H1 (cell line): ENCODE measurements around the gene SLC25A5. TPM values are rescaled to one million over a fixed set of nuclear protein-coding genes. Genes with fewer than 3 reads are reported as not detected.

Source experiments
- CTCF ChIA-PET: fragments of 300-600 bp; sonication (Branson Sonifier 250); formaldehyde crosslinking; loops from one replicate; lab custom pipeline; 2021; ENCODE audit not compliant: partially characterized antibody; lab: Charles Lee
- POLR2A ChIA-PET: fragments of 300-600 bp; sonication (Branson Sonifier 250); formaldehyde crosslinking; loops from one replicate; lab custom pipeline; 2021; ENCODE audit warnings: inconsistent platforms; ENCODE audit not compliant: partially characterized antibody; lab: Charles Lee
- DNase-seq, 2 experiments: peaks; one replicate each; pipeline versions ENCODE4 v3.0.0 to v3.0.0-alpha.2; 2010 to 2022; ENCODE audit warnings: low spot score in 2 of 2, low read depth in 1 of 2, mixed read lengths in 1 of 2
- FAIRE-seq: peaks from 2 replicates; lab custom pipeline; 2011; peaks lifted over from hg19 to GRCh38; lab: Jason Lieb, UNC
- H2AFZ ChIP-seq: 2 replicates; pipeline ENCODE4 v1.8.1; 2012; ENCODE audit warnings: low read length, inconsistent platforms
- H2AK5ac ChIP-seq: 2 replicates; pipeline ENCODE4 v1.6.1; 2013; ENCODE audit warnings: low read depth, low read length
- H2BK120ac ChIP-seq: replicated peaks from 2 replicates; pipeline ENCODE3; 2013; ENCODE audit warnings: low read depth, low read length, inconsistent platforms
- H2BK12ac ChIP-seq: 2 replicates; pipeline ENCODE4 v1.6.1; 2013; ENCODE audit warnings: low read depth, low read length
- H2BK15ac ChIP-seq: 2 replicates; pipeline ENCODE4 v1.6.1; 2013; ENCODE audit warnings: low read length
- H2BK20ac ChIP-seq: 2 replicates; pipeline ENCODE4 v1.6.1; 2013; ENCODE audit warnings: low read length
- H2BK5ac ChIP-seq: 2 replicates; pipeline ENCODE4 v1.6.1; 2013; ENCODE audit warnings: low read depth, low read length
- H3K14ac ChIP-seq: 2 replicates; pipeline ENCODE4 v1.6.1; 2013; ENCODE audit warnings: inconsistent platforms; ENCODE audit not compliant: insufficient read length
- H3K18ac ChIP-seq: 2 replicates; pipeline ENCODE4 v1.6.1; 2013; ENCODE audit warnings: low read length; ENCODE audit errors: extremely low read depth
- H3K23ac ChIP-seq: 2 replicates; pipeline ENCODE4 v1.6.1; 2013; ENCODE audit warnings: inconsistent platforms; ENCODE audit not compliant: insufficient read length
- H3K23me2 ChIP-seq: 2 replicates; pipeline ENCODE4 v1.6.1; 2013; ENCODE audit warnings: low read depth, low read length
- H3K27ac ChIP-seq: 2 replicates; pipeline ENCODE4 v1.6.1; 2011; ENCODE audit warnings: low read depth, low read length, inconsistent platforms
- H3K27me3 ChIP-seq, 4 experiments: replicated peaks in 1 of 4; 1 replicate in 1 of 4; 2 replicates in 3 of 4; pipeline versions ENCODE4 v1.6.1 to v1.8.1; 2011 to 2013; ENCODE audit warnings: low read length in 3 of 4, mild to moderate bottlenecking in 3 of 4, inconsistent platforms in 2 of 4, mixed read lengths in 2 of 4, moderate library complexity in 1 of 4; ENCODE audit not compliant: control insufficient read depth in 3 of 4, insufficient read depth in 3 of 4; ENCODE audit errors: extremely low read depth in 1 of 4
- H3K36me3 ChIP-seq, 4 experiments: 2 replicates each; pipeline versions ENCODE4 v1.6.1 to v1.8.1; 2011 to 2013; ENCODE audit warnings: mild to moderate bottlenecking in 4 of 4, low read length in 3 of 4, moderate library complexity in 2 of 4, control low read depth in 1 of 4, inconsistent platforms in 1 of 4; ENCODE audit not compliant: insufficient read depth in 4 of 4, control insufficient read depth in 2 of 4
- H3K4ac ChIP-seq: replicated peaks from 2 replicates; pipeline ENCODE3; 2013; ENCODE audit warnings: low read length, low read depth, mixed read lengths, inconsistent platforms; ENCODE audit not compliant: insufficient read length
- H3K4me1 ChIP-seq, 4 experiments: replicated peaks in 1 of 4; 1 replicate in 1 of 4; 2 replicates in 3 of 4; pipeline versions ENCODE4 v1.6.1 to v1.8.1; 2011 to 2013; ENCODE audit warnings: low read length in 3 of 4, inconsistent platforms in 2 of 4, mixed read lengths in 1 of 4; ENCODE audit not compliant: insufficient read depth in 4 of 4, control insufficient read depth in 3 of 4
- H3K4me2 ChIP-seq, 2 experiments: 2 replicates each; pipeline versions ENCODE4 v1.6.1 to v1.8.1; 2011 to 2013; ENCODE audit warnings: low read depth in 2 of 2, low read length in 2 of 2, control low read depth in 1 of 2, inconsistent platforms in 1 of 2, mild to moderate bottlenecking in 1 of 2; ENCODE audit not compliant: insufficient read depth in 1 of 2
- H3K4me3 ChIP-seq, 4 experiments: fragments of 200-600, 300-600 bp in 1 of 4; sonication (generic), shearing (Covaris generic), sonication (Bioruptor Twin) in 1 of 4; 2 replicates each; pipeline versions ENCODE4 v1.5.1 to v1.8.1; 2011 to 2016; ENCODE audit warnings: low read length in 4 of 4, low read depth in 3 of 4, control low read depth in 2 of 4, inconsistent platforms in 2 of 4, mild to moderate bottlenecking in 2 of 4, mixed read lengths in 1 of 4, moderate library complexity in 1 of 4; ENCODE audit not compliant: insufficient read depth in 2 of 4; ENCODE audit errors: extremely low read depth in 1 of 4
- H3K56ac ChIP-seq: replicated peaks from 2 replicates; pipeline ENCODE3; 2013; ENCODE audit warnings: low read depth, mild to moderate bottlenecking, mixed read lengths, low read length, inconsistent platforms; ENCODE audit not compliant: insufficient read length
- H3K79me1 ChIP-seq: 2 replicates; pipeline ENCODE4 v1.6.1; 2013; ENCODE audit warnings: low read depth, low read length, control low read depth
- H3K79me2 ChIP-seq, 2 experiments: 2 replicates each; pipeline versions ENCODE4 v1.6.1 to v1.8.1; 2012 to 2013; ENCODE audit warnings: low read length in 2 of 2, mild to moderate bottlenecking in 2 of 2, inconsistent platforms in 1 of 2; ENCODE audit not compliant: insufficient read depth in 2 of 2, control insufficient read depth in 1 of 2
- H3K9ac ChIP-seq, 4 experiments: replicated peaks in 1 of 4; 1 replicate in 1 of 4; 2 replicates in 3 of 4; pipeline versions ENCODE4 v1.6.1 to v1.8.1; 2011 to 2013; ENCODE audit warnings: low read depth in 3 of 4, low read length in 3 of 4, control low read depth in 2 of 4, mild to moderate bottlenecking in 2 of 4, moderate library complexity in 2 of 4, inconsistent platforms in 1 of 4; ENCODE audit errors: extremely low read depth in 1 of 4
- H3K9me3 ChIP-seq, 2 experiments: 2 replicates each; pipeline versions ENCODE4 v1.6.1 to v1.8.1; 2012 to 2013; ENCODE audit warnings: mild to moderate bottlenecking in 2 of 2, moderate library complexity in 2 of 2, control low read depth in 1 of 2, inconsistent platforms in 1 of 2, low read depth in 1 of 2, low read length in 1 of 2, mixed read lengths in 1 of 2; ENCODE audit not compliant: insufficient read depth in 2 of 2
- H4K20me1 ChIP-seq, 2 experiments: replicated peaks in 1 of 2; 2 replicates each; pipeline versions ENCODE3 to v1.8.1; 2011 to 2013; ENCODE audit warnings: inconsistent platforms in 2 of 2, low read length in 2 of 2, mild to moderate bottlenecking in 1 of 2; ENCODE audit not compliant: insufficient read depth in 2 of 2, control insufficient read depth in 1 of 2
- H4K5ac ChIP-seq: 2 replicates; pipeline ENCODE4 v1.6.1; 2013; ENCODE audit warnings: low read length, low read depth, mixed read lengths, inconsistent platforms; ENCODE audit not compliant: insufficient read length
- H4K8ac ChIP-seq: 2 replicates; pipeline ENCODE4 v1.8.0; 2013; ENCODE audit warnings: mild to moderate bottlenecking, moderate library complexity, low read length, inconsistent platforms; ENCODE audit not compliant: insufficient read depth; ENCODE audit errors: extremely low read depth
- H4K91ac ChIP-seq: replicated peaks from 2 replicates; pipeline ENCODE3; 2013; ENCODE audit warnings: low read length, mixed read lengths, inconsistent platforms; ENCODE audit not compliant: insufficient read length
- ASH2L ChIP-seq: fragments of 200-600, 300-600 bp; sonication (generic); IDR thresholded peaks from one replicate; pipeline ENCODE4 v1.7.1; 2017; ENCODE audit warnings: low read length
- BRCA1 ChIP-seq: IDR thresholded peaks from 2 replicates; pipeline ENCODE4 v1.6.1; 2012; ENCODE audit warnings: low read depth, low read length, improper control_type of control experiment
- CHD1 ChIP-seq: IDR thresholded peaks from 2 replicates; pipeline ENCODE4 v1.6.1; 2012; ENCODE audit warnings: low read depth, low read length, improper control_type of control experiment
- EZH2 ChIP-seq: fragments of 200-600 bp; sonication (generic); IDR thresholded peaks from 2 replicates; pipeline ENCODE4 v1.7.1; 2012; ENCODE audit warnings: low read depth, mild to moderate bottlenecking, moderate library complexity, low read length, inconsistent platforms; ENCODE audit not compliant: severe bottlenecking
- FOSL1 ChIP-seq: IDR thresholded peaks from 2 replicates; pipeline ENCODE4 v1.6.1; 2011; ENCODE audit warnings: mild to moderate bottlenecking, low read depth, low read length, moderate library complexity; ENCODE audit not compliant: insufficient read depth
- GTF2F1 ChIP-seq: IDR thresholded peaks from 2 replicates; pipeline ENCODE4 v1.6.1; 2012; ENCODE audit warnings: low read depth, low read length, improper control_type of control experiment, borderline replicate concordance
- POU5F1 ChIP-seq: IDR thresholded peaks from 2 replicates; pipeline ENCODE4 v1.6.1; 2011; ENCODE audit warnings: low read depth, mild to moderate bottlenecking, low read length, moderate library complexity
- SAP30 ChIP-seq: fragments of 300-600 bp; sonication (generic); IDR thresholded peaks from 2 replicates; pipeline ENCODE4 v1.7.1; 2012; ENCODE audit warnings: low read length, moderate library complexity, mild to moderate bottlenecking, inconsistent platforms; ENCODE audit not compliant: insufficient read depth, insufficient replicate concordance
- TAF1 ChIP-seq: IDR thresholded peaks from 2 replicates; pipeline ENCODE4 v1.6.1; 2011; ENCODE audit warnings: mild to moderate bottlenecking, low read depth, low read length
- TBP ChIP-seq: IDR thresholded peaks from 2 replicates; pipeline ENCODE4 v1.6.1; 2011; ENCODE audit warnings: low read depth, low read length, improper control_type of control experiment
- WGBS, 2 experiments: shearing (Covaris generic) in 1 of 2; methylation state at CpG; one replicate each; pipeline versions ENCODE4 v1.1.6 to v1.1.7; 2013 to 2015; ENCODE audit warnings: low lambda C conversion rate in 2 of 2, mixed read lengths in 2 of 2, inconsistent platforms in 1 of 2, low coverage in 1 of 2, missing lambda C conversion rate in 1 of 2; ENCODE audit not compliant: insufficient replicate concordance in 2 of 2, insufficient coverage in 1 of 2, insufficient read length in 1 of 2; ENCODE audit errors: extremely low coverage in 1 of 2, missing lambda C conversion rate in 1 of 2; 5-methylcytosine and 5-hydroxymethylcytosine counted together
- polyA plus RNA-seq, 7 experiments: library from polyadenylated mRNA; depleted of rRNA in 3 of 7; stranded (reverse) in 5 of 7; unstranded in 2 of 7; fragments of >200 nt in 5 of 7; fragments of 200-250 nt in 2 of 7; gene quantifications; 1 replicate in 5 of 7; 2 replicates in 1 of 7; 4 replicates in 1 of 7; pipeline versions ENCODE4 v1.2.1 to v1.2.3, GENCODE V29; 2011 to 2013; ENCODE audit warnings: missing spikeins in 2 of 7, mixed read lengths in 2 of 7
- total RNA-seq: library from RNA; stranded (reverse); fragmentation: NEBNext Ultra II Directional; extraction: Animal tissue kit (Norgen Biotek cat#: 25700); gene quantifications from 2 replicates; pipeline ENCODE4 v1.2.1, GENCODE V29; 2021
- TF ChIP-seq, protein P1 (sequence below), 3 experiments: IDR thresholded peaks; 1 replicate in 2 of 3; 2 replicates in 1 of 3; pipeline versions ENCODE4 v1.5.1 to v1.6.1; 2011; ENCODE audit warnings: low read length in 3 of 3, mild to moderate bottlenecking in 3 of 3, inconsistent platforms in 2 of 3, low read depth in 1 of 3, moderate library complexity in 1 of 3; ENCODE audit not compliant: insufficient read depth in 1 of 3; ENCODE audit errors: control extremely low read depth in 1 of 3

Gene SLC25A5
- total and polyA plus RNA-seq, 2 of the 8 experiments (the other 6 are each of a cell fraction or from before 2014, with no cell fraction given): 512 to 727 TPM

DNA sequence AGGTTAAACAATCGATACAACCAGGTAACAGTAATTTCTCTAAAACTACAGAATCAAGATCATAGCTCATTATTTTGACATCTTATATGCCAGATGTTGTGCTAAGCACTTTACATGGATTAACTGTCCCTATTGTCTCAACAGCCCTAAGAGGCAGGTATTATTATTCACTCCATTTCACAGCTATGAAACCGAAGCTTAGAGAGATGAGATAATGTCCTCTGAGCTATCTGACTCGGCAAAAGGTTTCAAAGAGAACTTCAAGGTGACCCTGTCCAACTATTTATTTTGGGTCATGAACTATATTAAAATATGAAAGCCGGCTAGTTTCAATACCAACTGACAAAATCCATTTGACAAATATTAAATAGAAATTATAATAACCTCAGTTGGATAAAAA is 10.3 kb downstream of the SLC25A5 start:
- Histone ChIP-seq H3K4me2 (no peak overlapping the region), H3K23ac (no peak overlapping the region), H2BK12ac (no peak overlapping the region), H4K91ac (no peak overlapping the region), H3K4me3 (no peak overlapping the region), H3K9ac (no peak overlapping the region), H3K27ac (no peak overlapping the region), H3K79me2 (no peaks in the 10 kb centered on the region), H4K5ac (no peak overlapping the region), H2BK15ac (no peak overlapping the region), H2AFZ (no peak overlapping the region), H3K18ac (no peak overlapping the region), H3K23me2 (no peaks in the 10 kb centered on the region; the same call in 1 of the 2 replicates), H3K36me3 (no peaks in the 10 kb centered on the region), H2AK5ac (no peak overlapping the region), H3K9me3 (no peaks in the 10 kb centered on the region), H4K8ac (no peak overlapping the region), H3K4me1 (no peaks in the 10 kb centered on the region; a peak in 1 of 7 replicates), H4K20me1 (no peaks in the 10 kb centered on the region), H3K4ac (no peak overlapping the region), H3K14ac (no peak overlapping the region), H2BK5ac (no peak overlapping the region), H2BK20ac (no peak overlapping the region), H3K27me3 (peaks cover 0 to 10% (median 2%) of the 10 kb centered on the region in 4 experiments; a peak in 1 of 7 replicates), H3K56ac (no peak overlapping the region), H2BK120ac (no peak overlapping the region), H3K79me1 (no peaks in the 10 kb centered on the region)
- FAIRE-seq: no peak
- POLR2A ChIA-PET: interaction anchor here (1.8 kb wide), 2 partner anchors 9 to 10 kb away, joined by 6 to 7 read pairs; partner anchors contain the start of gene SLC25A5
- CTCF ChIA-PET: interaction anchor here (0.8 to 6.3 kb wide), 7 partner anchors 10 to 276 kb away, joined by 3 to 27 read pairs (median 4); partner anchors contain the start of gene SLC25A5
- no peak for DNase-seq
- WGBS, 2 experiments: 85% methylated on average over 4 of the region's 4 CpGs; no CpG with 5 or more reads in 1 of the 2 experiments
- no peak for TF ChIP-seq SAP30
- TF ChIP-seq, protein P1, sequence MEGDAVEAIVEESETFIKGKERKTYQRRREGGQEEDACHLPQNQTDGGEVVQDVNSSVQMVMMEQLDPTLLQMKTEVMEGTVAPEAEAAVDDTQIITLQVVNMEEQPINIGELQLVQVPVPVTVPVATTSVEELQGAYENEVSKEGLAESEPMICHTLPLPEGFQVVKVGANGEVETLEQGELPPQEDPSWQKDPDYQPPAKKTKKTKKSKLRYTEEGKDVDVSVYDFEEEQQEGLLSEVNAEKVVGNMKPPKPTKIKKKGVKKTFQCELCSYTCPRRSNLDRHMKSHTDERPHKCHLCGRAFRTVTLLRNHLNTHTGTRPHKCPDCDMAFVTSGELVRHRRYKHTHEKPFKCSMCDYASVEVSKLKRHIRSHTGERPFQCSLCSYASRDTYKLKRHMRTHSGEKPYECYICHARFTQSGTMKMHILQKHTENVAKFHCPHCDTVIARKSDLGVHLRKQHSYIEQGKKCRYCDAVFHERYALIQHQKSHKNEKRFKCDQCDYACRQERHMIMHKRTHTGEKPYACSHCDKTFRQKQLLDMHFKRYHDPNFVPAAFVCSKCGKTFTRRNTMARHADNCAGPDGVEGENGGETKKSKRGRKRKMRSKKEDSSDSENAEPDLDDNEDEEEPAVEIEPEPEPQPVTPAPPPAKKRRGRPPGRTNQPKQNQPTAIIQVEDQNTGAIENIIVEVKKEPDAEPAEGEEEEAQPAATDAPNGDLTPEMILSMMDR (IDR thresholded peaks at IDR 0.05; ENCODE audit: control extremely low read depth in 1 of 3, insufficient read depth in 1 of 3, low read depth in 1 of 3, low read length in 3 of 3): no peak
- TF ChIP-seq TBP: no peak
- TF ChIP-seq GTF2F1: no peak
- TF ChIP-seq BRCA1: no peak
- TF ChIP-seq EZH2: no peak
- TF ChIP-seq CHD1: no peak
- no peak for TF ChIP-seq POU5F1
- no peak for TF ChIP-seq TAF1
- TF ChIP-seq ASH2L: no peak
- TF ChIP-seq FOSL1: no peak
